WERI-Rb-1 (cell line): Measurements from ENCODE around the gene MAML3.

Experiments
- DNase-seq: peaks from one replicate; pipeline ENCODE4 v3.0.0-alpha.2; 2020
- H3K27ac ChIP-seq: fragments of 250-450 bp; sonication (Bioruptor Pico); 2 replicates; pipeline ENCODE4 v1.5.1; 2020; ENCODE audit warnings: mild to moderate bottlenecking, moderate library complexity
- H3K27me3 ChIP-seq: fragments of 250-450 bp; sonication (Bioruptor Pico); 2 replicates; pipeline ENCODE4 v1.5.1; 2021; ENCODE audit warnings: mild to moderate bottlenecking, low read depth, moderate library complexity; ENCODE audit not compliant: insufficient read depth, severe bottlenecking
- H3K36me3 ChIP-seq: fragments of 250-450 bp; sonication (Bioruptor Pico); 2 replicates; pipeline ENCODE4 v1.5.1; 2020; ENCODE audit warnings: mild to moderate bottlenecking, moderate library complexity
- H3K4me3 ChIP-seq: 2 replicates; pipeline ENCODE4 v1.5.1; 2011; ENCODE audit warnings: low read depth, mild to moderate bottlenecking, control low read depth, low read length
- H3K9me3 ChIP-seq: fragments of 250-450 bp; sonication (Bioruptor Pico); 2 replicates; pipeline ENCODE4 v1.5.1; 2021; ENCODE audit warnings: mild to moderate bottlenecking, moderate library complexity; ENCODE audit not compliant: severe bottlenecking
- CTCF ChIP-seq: IDR thresholded peaks from 2 replicates; pipeline ENCODE4 v1.5.1; 2011; ENCODE audit warnings: low read depth, mild to moderate bottlenecking, control low read depth, inconsistent platforms, low read length

MAML3 gene

GRCh38 chr4:139984471-139984870, 169.5 kb downstream of the MAML3 start:
- Histone ChIP-seq H3K27ac (no peak overlapping the region), H3K9me3 (no peaks in the 10 kb centered on the region), H3K36me3 (no peaks in the 10 kb centered on the region), H3K27me3 (no peaks in the 10 kb centered on the region), H3K4me3 (no peak overlapping the region)
- TF ChIP-seq CTCF, result no peak
- no peak for DNase-seq

- TF ChIP-seq CTCF, result no peak
- H3K4me3 ChIP-seq, result no peak overlapping the region
- no peaks in the 10 kb centered on the region for H3K36me3 ChIP-seq
- DNase-seq, result no peak
- H3K9me3 ChIP-seq, result no peaks in the 10 kb centered on the region
- H3K27ac ChIP-seq, result no peak overlapping the region
- H3K27me3 ChIP-seq, result no peaks in the 10 kb centered on the region
Observed at GRCh38 chr4:139978692-139979091, 175.3 kb downstream of the MAML3 start.

GRCh38 chr4:139977838-139978609, 176.0 kb downstream of the MAML3 start:
- Histone ChIP-seq H3K4me3 (no peak overlapping the region), H3K36me3 (no peaks in the 10 kb centered on the region), H3K9me3 (no peaks in the 10 kb centered on the region), H3K27ac (no peak overlapping the region), H3K27me3 (no peaks in the 10 kb centered on the region)
- TF ChIP-seq CTCF, result no peak
- DNase-seq, result no peak

- DNase-seq, result no peak
- Histone ChIP-seq H3K9me3 (no peaks in the 10 kb centered on the region), H3K27ac (no peak overlapping the region), H3K4me3 (no peak overlapping the region), H3K36me3 (no peaks in the 10 kb centered on the region), H3K27me3 (no peaks in the 10 kb centered on the region)
- TF ChIP-seq CTCF, result no peak
Observed at GRCh38 chr4:139975830-139976272, 178.1 kb downstream of the MAML3 start.

- DNase-seq, result no peak
- no peak for TF ChIP-seq CTCF
- no peaks in the 10 kb centered on the region for H3K36me3 ChIP-seq
- H3K27ac ChIP-seq, result no peak overlapping the region
- H3K4me3 ChIP-seq, result no peak overlapping the region
- no peaks in the 10 kb centered on the region for H3K27me3 ChIP-seq
- H3K9me3 ChIP-seq, result no peaks in the 10 kb centered on the region
Observed at GRCh38 chr4:139973616-139974015, 180.4 kb downstream of the MAML3 start.

- DNase-seq, result no peak
- no peaks in the 10 kb centered on the region for H3K27me3 ChIP-seq
Observed at GRCh38 chr4:139973015-139973414, 181.0 kb downstream of the MAML3 start.

More at GRCh38 chr4:139973015-139973414, 181.0 kb downstream of the MAML3 start:
- Histone ChIP-seq H3K4me3 (no peak overlapping the region), H3K9me3 (no peaks in the 10 kb centered on the region), H3K36me3 (no peaks in the 10 kb centered on the region), H3K27ac (no peak overlapping the region)
- no peak for TF ChIP-seq CTCF
